ENCODE data around the gene FOXK2. TPM values are rescaled to one million over a fixed set of nuclear protein-coding genes. Genes with fewer than 3 reads are reported as not detected.

The FOXK2 gene
- total RNA-seq, 4 donors from 2014 or later: 27.0 to 51.6 (median 45.3) TPM

GRCh38 chr17:82614095-82614631 is 94.6 kb downstream of the FOXK2 start:
- WGBS: 74% methylated on average over 8 of the region's 22 CpGs
- TF ChIP-seq POLR2A (IDR thresholded peaks at IDR 0.05; ENCODE audit: low read depth) (no peak), POLR2AphosphoS5 (IDR thresholded peaks at IDR 0.05) (no peak), EP300 (IDR thresholded peaks at IDR 0.05) (no peak), CTCF (IDR thresholded peaks at IDR 0.05) (no peak)
- H3K9me3 ChIP-seq: no peaks in the 10 kb centered on the region
- H3K27me3 ChIP-seq: no peaks in the 10 kb centered on the region
- intact Hi-C loops (cut with DNase I): no loop called here
- H3K4me3 ChIP-seq: no peak overlapping the region
- peaks cover 5 to 10% (median 7%) of the 10 kb centered on the region in 4 donors for H3K4me1 ChIP-seq
- no peak for DNase-seq (ENCODE audit: extremely low spot score)
- H3K27ac ChIP-seq (replicated peaks in 1 of 4): no peak overlapping the region
- peaks cover 37 to 85% (median 69%) of the 10 kb centered on the region in 4 donors for H3K36me3 ChIP-seq

- H3K27ac ChIP-seq (replicated peaks in 1 of 4): no peak overlapping the region
- no peak for DNase-seq (ENCODE audit: extremely low spot score)
- H3K9me3 ChIP-seq: no peaks in the 10 kb centered on the region
- no peaks in the 10 kb centered on the region for H3K27me3 ChIP-seq
- peaks cover 47 to 87% (median 73%) of the 10 kb centered on the region in 4 donors for H3K36me3 ChIP-seq
- peaks cover 5 to 10% (median 7%) of the 10 kb centered on the region in 4 donors for H3K4me1 ChIP-seq
- TF ChIP-seq EP300 (IDR thresholded peaks at IDR 0.05) (no peak), POLR2AphosphoS5 (IDR thresholded peaks at IDR 0.05) (no peak), POLR2A (IDR thresholded peaks at IDR 0.05; ENCODE audit: low read depth) (no peak), CTCF (IDR thresholded peaks at IDR 0.05) (no peak)
- WGBS: 89% methylated on average over 44 of the region's 45 CpGs
- intact Hi-C loops (cut with DNase I): no loop called here
- H3K4me3 ChIP-seq: no peak overlapping the region
Measured at GRCh38 chr17:82615084-82616020, 95.8 kb downstream of the FOXK2 start.

GRCh38 chr17:82616021-82616711 is 96.6 kb downstream of the FOXK2 start:
- TF ChIP-seq CTCF (IDR thresholded peaks at IDR 0.05) (no peak), POLR2AphosphoS5 (IDR thresholded peaks at IDR 0.05) (no peak)
- no peak for DNase-seq (ENCODE audit: extremely low spot score)
- Histone ChIP-seq H3K27me3 (no peaks in the 10 kb centered on the region), H3K27ac (replicated peaks in 1 of 4) (no peak overlapping the region), H3K9me3 (no peaks in the 10 kb centered on the region), H3K4me3 (no peak overlapping the region), H3K36me3 (peaks cover 55 to 87% (median 76%) of the 10 kb centered on the region in 4 donors), H3K4me1 (peaks cover 5 to 10% (median 5%) of the 10 kb centered on the region in 4 donors)
- intact Hi-C loops (cut with DNase I): no loop called here
- WGBS: 83% methylated on average over 22 of the region's 22 CpGs

- H3K36me3 ChIP-seq: peaks cover 64 to 100% (median 96%) of the 10 kb centered on the region in 4 donors
- 92% methylated on average over 7 of the region's 7 CpGs for WGBS
Measured at GRCh38 chr17:82619211-82619610, 99.7 kb downstream of the FOXK2 start.

More at GRCh38 chr17:82619211-82619610, 99.7 kb downstream of the FOXK2 start:
- Histone ChIP-seq H3K27ac (replicated peaks in 1 of 4) (no peak overlapping the region), H3K4me3 (no peak overlapping the region), H3K27me3 (no peaks in the 10 kb centered on the region), H3K4me1 (no peaks in the 10 kb centered on the region), H3K9me3 (no peaks in the 10 kb centered on the region)
- intact Hi-C loops (cut with DNase I): no loop called here
- DNase-seq (ENCODE audit: extremely low spot score): no peak
- no peak for TF ChIP-seq CTCF (IDR thresholded peaks at IDR 0.05)

All from esophagus muscularis mucosa (tissue), 4 donors.